Activated T-helper 17 cell treated with anti-CD3 and anti-CD28 coated beads, Interleukin-2, amount 50 U/mL, for 72 hours (primary cell): ENCODE data around the gene METTL21A. TPM values are rescaled to one million over a fixed set of nuclear protein-coding genes. Genes with fewer than 3 reads are reported as not detected.
"Not testable (repeated sequence)": the region's sequence is repeated elsewhere in the genome, so short reads cannot be mapped to it uniquely, and the experiment has no call there.

ENCODE experiments used
- ATAC-seq: fragments of 150-1000 bp; cut with Tn5 transposase; replicated peaks from 2 replicates; pipeline ENCODE4 v1.10.0; 2021; ENCODE audit warnings: mild to moderate bottlenecking, moderate library complexity
- H3K27ac Mint-ChIP-seq: one replicate; pipeline ENCODE4 v1.8.0; 2022; ENCODE audit warnings: mixed read lengths
- H3K27me3 Mint-ChIP-seq: one replicate; pipeline ENCODE4 v1.8.0; 2022; ENCODE audit warnings: mixed read lengths
- H3K36me3 Mint-ChIP-seq: one replicate; pipeline ENCODE4 v1.8.0; 2022; ENCODE audit warnings: low read depth, mild to moderate bottlenecking, mixed read lengths
- H3K4me1 Mint-ChIP-seq: one replicate; pipeline ENCODE4 v1.8.0; 2022; ENCODE audit warnings: mixed read lengths
- H3K4me3 Mint-ChIP-seq: one replicate; pipeline ENCODE4 v1.8.0; 2022; ENCODE audit warnings: mild to moderate bottlenecking, mixed read lengths
- H3K9me3 Mint-ChIP-seq: one replicate; pipeline ENCODE4 v1.8.0; 2022; ENCODE audit warnings: mixed read lengths
- total RNA-seq, 2 donors: library from RNA; stranded (reverse); gene quantifications; one replicate each; pipeline ENCODE4 v1.2.3, GENCODE V29; 2022

Gene METTL21A
- 10 to 100 TPM; 10.8 to 20.4 TPM for total RNA-seq

GRCh38 chr2:207625014-207625907 lies at the start of gene METTL21A:
TSS of gene METTL21A (minus strand) at chr2:207625394. CDS start at chr2:207624375, 1,019 bp downstream.
- peaks cover 24% of the 10 kb centered on the region for H3K4me1 Mint-ChIP-seq
- H3K9me3 Mint-ChIP-seq, result no peaks in the 10 kb centered on the region
- peak within 1 kb of the TSS; percentile 92 for H3K4me3 Mint-ChIP-seq
- H3K36me3 Mint-ChIP-seq, result peaks cover 45% of the 10 kb centered on the region
- peak within 1 kb of the TSS; percentile 87 for H3K27ac Mint-ChIP-seq
- peak; percentile 83 for ATAC-seq
- no peaks in the 10 kb centered on the region for H3K27me3 Mint-ChIP-seq

- H3K9me3 Mint-ChIP-seq, result no peaks in the 10 kb centered on the region
- no peak overlapping the region for H3K27ac Mint-ChIP-seq
- H3K4me1 Mint-ChIP-seq, result no peaks in the 10 kb centered on the region
- no peak overlapping the region for H3K4me3 Mint-ChIP-seq
- ATAC-seq, result no peak
- no peaks in the 10 kb centered on the region for H3K36me3 Mint-ChIP-seq
- peaks cover 9% of the 10 kb centered on the region for H3K27me3 Mint-ChIP-seq
These were observed 49.6 kb upstream of the METTL21A start for GRCh38 chr2:207674826-207675225.

GRCh38 chr2:207674266-207674774 lies 49.1 kb upstream of the METTL21A start:
- no peak overlapping the region for H3K4me3 Mint-ChIP-seq
- H3K27ac Mint-ChIP-seq, result no peak overlapping the region
- peaks cover 4% of the 10 kb centered on the region for H3K27me3 Mint-ChIP-seq
- no peaks in the 10 kb centered on the region for H3K36me3 Mint-ChIP-seq
- H3K4me1 Mint-ChIP-seq, result no peaks in the 10 kb centered on the region
- no peak for ATAC-seq
- H3K9me3 Mint-ChIP-seq, result no peaks in the 10 kb centered on the region

GRCh38 chr2:207673431-207673830 lies 48.2 kb upstream of the METTL21A start:
- H3K9me3 Mint-ChIP-seq, result no peaks in the 10 kb centered on the region
- H3K27me3 Mint-ChIP-seq, result peaks cover 4% of the 10 kb centered on the region
- H3K27ac Mint-ChIP-seq, result no peak overlapping the region
- no peaks in the 10 kb centered on the region for H3K36me3 Mint-ChIP-seq
- no peak for ATAC-seq
- no peak overlapping the region for H3K4me3 Mint-ChIP-seq
- H3K4me1 Mint-ChIP-seq, result no peaks in the 10 kb centered on the region

GRCh38 chr2:207670887-207671286 lies 45.7 kb upstream of the METTL21A start:
- H3K27ac Mint-ChIP-seq, result no peak overlapping the region

GRCh38 chr2:207663870-207664545 lies 38.8 kb upstream of the METTL21A start:
- no peak overlapping the region for H3K4me3 Mint-ChIP-seq
- no peak for ATAC-seq
- no peaks in the 10 kb centered on the region for H3K9me3 Mint-ChIP-seq
- no peaks in the 10 kb centered on the region for H3K36me3 Mint-ChIP-seq
- no peak overlapping the region for H3K27ac Mint-ChIP-seq
- H3K4me1 Mint-ChIP-seq, result no peaks in the 10 kb centered on the region
- no peaks in the 10 kb centered on the region for H3K27me3 Mint-ChIP-seq

More at GRCh38 chr2:207670887-207671286, 45.7 kb upstream of the METTL21A start:
- Mint-ChIP-seq H3K36me3 (no peaks in the 10 kb centered on the region), H3K9me3 (no peaks in the 10 kb centered on the region), H3K27me3 (peaks cover 4% of the 10 kb centered on the region), H3K4me1 (no peaks in the 10 kb centered on the region), H3K4me3 (no peak overlapping the region)
- no peak for ATAC-seq

GRCh38 chr2:207662203-207662602 lies 37.0 kb upstream of the METTL21A start:
- Mint-ChIP-seq H3K4me3 (no peak overlapping the region), H3K4me1 (no peaks in the 10 kb centered on the region), H3K27ac (no peak overlapping the region), H3K9me3 (no peaks in the 10 kb centered on the region), H3K36me3 (no peaks in the 10 kb centered on the region), H3K27me3 (no peaks in the 10 kb centered on the region)
- ATAC-seq, result peak; percentile 67

GRCh38 chr2:207660994-207661393 lies 35.8 kb upstream of the METTL21A start:
- Mint-ChIP-seq H3K27ac (no peak overlapping the region), H3K36me3 (no peaks in the 10 kb centered on the region), H3K9me3 (no peaks in the 10 kb centered on the region), H3K27me3 (no peaks in the 10 kb centered on the region), H3K4me3 (no peak overlapping the region), H3K4me1 (no peaks in the 10 kb centered on the region)
- no peak for ATAC-seq

- no peaks in the 10 kb centered on the region for H3K36me3 Mint-ChIP-seq
- no peaks in the 10 kb centered on the region for H3K9me3 Mint-ChIP-seq
- no peak for ATAC-seq
- H3K27me3 Mint-ChIP-seq, result no peaks in the 10 kb centered on the region
- H3K4me1 Mint-ChIP-seq, result no peaks in the 10 kb centered on the region
- H3K27ac Mint-ChIP-seq, result no peak overlapping the region
- no peak overlapping the region for H3K4me3 Mint-ChIP-seq
These were observed 33.0 kb upstream of the METTL21A start for GRCh38 chr2:207658156-207658555.

- H3K4me3 Mint-ChIP-seq, result no peak overlapping the region
- no peaks in the 10 kb centered on the region for H3K36me3 Mint-ChIP-seq
- no peak for ATAC-seq
- H3K27me3 Mint-ChIP-seq, result no peaks in the 10 kb centered on the region
- no peaks in the 10 kb centered on the region for H3K4me1 Mint-ChIP-seq
- no peaks in the 10 kb centered on the region for H3K9me3 Mint-ChIP-seq
- H3K27ac Mint-ChIP-seq, result no peak overlapping the region
These were observed 29.8 kb upstream of the METTL21A start for GRCh38 chr2:207655000-207655399.

GRCh38 chr2:207646582-207646981 lies 21.4 kb upstream of the METTL21A start:
- H3K9me3 Mint-ChIP-seq, ATAC-seq, H3K36me3 Mint-ChIP-seq: not testable (repeated sequence)

GRCh38 chr2:207643892-207644291 lies 18.7 kb upstream of the METTL21A start:
- no peaks in the 10 kb centered on the region for H3K36me3 Mint-ChIP-seq
- H3K27ac Mint-ChIP-seq, result no peak overlapping the region
- ATAC-seq, result no peak
- H3K4me3 Mint-ChIP-seq, result no peak overlapping the region
- no peaks in the 10 kb centered on the region for H3K9me3 Mint-ChIP-seq
- no peaks in the 10 kb centered on the region for H3K4me1 Mint-ChIP-seq
- H3K27me3 Mint-ChIP-seq, result no peaks in the 10 kb centered on the region

More at GRCh38 chr2:207646582-207646981, 21.4 kb upstream of the METTL21A start:
- H3K4me1 Mint-ChIP-seq, H3K4me3 Mint-ChIP-seq, H3K27me3 Mint-ChIP-seq, H3K27ac Mint-ChIP-seq: not testable (repeated sequence)

- H3K27me3 Mint-ChIP-seq, result no peaks in the 10 kb centered on the region
- H3K4me1 Mint-ChIP-seq, result no peaks in the 10 kb centered on the region
- H3K27ac Mint-ChIP-seq, result no peak overlapping the region
- no peak for ATAC-seq
- H3K9me3 Mint-ChIP-seq, result no peaks in the 10 kb centered on the region
- H3K36me3 Mint-ChIP-seq, result no peaks in the 10 kb centered on the region
- no peak overlapping the region for H3K4me3 Mint-ChIP-seq
These were observed 15.5 kb upstream of the METTL21A start for GRCh38 chr2:207640661-207641060.

- ATAC-seq, result no peak
- H3K9me3 Mint-ChIP-seq, result no peaks in the 10 kb centered on the region
- H3K27ac Mint-ChIP-seq, result no peak overlapping the region
- H3K4me3 Mint-ChIP-seq, result no peak overlapping the region
- H3K4me1 Mint-ChIP-seq, result no peaks in the 10 kb centered on the region
- H3K36me3 Mint-ChIP-seq, result no peaks in the 10 kb centered on the region
- H3K27me3 Mint-ChIP-seq, result no peaks in the 10 kb centered on the region
These were observed 15.0 kb upstream of the METTL21A start for GRCh38 chr2:207640160-207640559.

GRCh38 chr2:207639288-207639687 lies 14.1 kb upstream of the METTL21A start:
- H3K27me3 Mint-ChIP-seq, H3K4me3 Mint-ChIP-seq, H3K27ac Mint-ChIP-seq, H3K9me3 Mint-ChIP-seq, ATAC-seq, H3K4me1 Mint-ChIP-seq, H3K36me3 Mint-ChIP-seq: not testable (repeated sequence)
